GM12878 (cell line): ENCODE measurements around the gene LIX1L. TPM values are rescaled to one million over a fixed set of nuclear protein-coding genes. Genes with fewer than 3 reads are reported as not detected.

ENCODE experiments used
- ATAC-seq: fragments of 200-7000 bp; cut with Tn5 transposase; 3 replicates; pipeline ENCODE4 v1.9.1; 2020; ENCODE audit warnings: mild to moderate bottlenecking, moderate library complexity
- BruUV-seq: library from RNA; stranded (reverse); fragments of 400-500 nt; replicated peaks from 2 replicates; lab custom pipeline; 2021; lab: Mats Ljungman, UMichigan
- CTCF ChIA-PET: fragments of 300-600 bp; sonication (Branson Sonifier 250); formaldehyde crosslinking; extraction: SDS; loops from one replicate; lab custom pipeline; 2021; ENCODE audit warnings: inconsistent platforms; lab: Yijun Ruan, JAX
- POLR2A ChIA-PET: fragments of 350-600 bp; formaldehyde crosslinking; extraction: SDS; loops from one replicate; lab custom pipeline; 2021; ENCODE audit warnings: inconsistent platforms; lab: Charles Lee
- RAD21 ChIA-PET: fragments of 300-600 bp; sonication (Branson Sonifier 250); formaldehyde crosslinking; loops from one replicate; lab custom pipeline; 2023; ENCODE audit warnings: antibody characterized with exemption; ENCODE audit not compliant: unreplicated experiment; lab: Charles Lee
- SMC1A ChIA-PET: fragments of 300-600 bp; sonication (Branson Sonifier 250); formaldehyde crosslinking; loops from one replicate; lab custom pipeline; 2023; ENCODE audit not compliant: unreplicated experiment, uncharacterized antibody; lab: Charles Lee
- DNase-seq: peaks from one replicate; pipeline ENCODE4 v3.0.0-alpha.2; 2011; ENCODE audit warnings: low read depth, low spot score
- FAIRE-seq: peaks from 3 replicates; lab custom pipeline; 2011; peaks lifted over from hg19 to GRCh38; lab: Jason Lieb, UNC
- H2AFZ ChIP-seq: 2 replicates; pipeline ENCODE4 v1.6.0; 2011; ENCODE audit warnings: low read depth, low read length, control low read depth; ENCODE audit not compliant: control insufficient read depth
- H3K27ac ChIP-seq: 2 replicates; pipeline ENCODE4 v1.5.1; 2011; ENCODE audit warnings: control low read depth; ENCODE audit not compliant: control insufficient read depth, insufficient read depth
- H3K27me3 ChIP-seq, 2 experiments: replicated peaks in 1 of 2; 2 replicates each; pipeline versions ENCODE4 v1.6.0 to v1.6.1; 2011; ENCODE audit warnings: low read length in 1 of 2; ENCODE audit not compliant: control insufficient read depth in 2 of 2, insufficient read depth in 2 of 2
- H3K36me3 ChIP-seq, 2 experiments: 2 replicates each; pipeline ENCODE4 v1.5.1; 2011; ENCODE audit warnings: low read length in 1 of 2; ENCODE audit not compliant: control insufficient read depth in 2 of 2, insufficient read depth in 2 of 2
- H3K4me1 ChIP-seq: 2 replicates; pipeline ENCODE4 v1.6.1; 2011; ENCODE audit warnings: mild to moderate bottlenecking, low read length, moderate library complexity, mixed read lengths; ENCODE audit not compliant: control insufficient read depth, insufficient read depth
- H3K4me2 ChIP-seq: 2 replicates; pipeline ENCODE4 v1.6.0; 2011; ENCODE audit warnings: control low read depth; ENCODE audit not compliant: control insufficient read depth, insufficient read depth
- H3K4me3 ChIP-seq: fragments of 200-600 bp; sonication (generic); 2 replicates; pipeline ENCODE4 v1.5.1; 2016
- H3K79me2 ChIP-seq: 2 replicates; pipeline ENCODE4 v1.6.0; 2011; ENCODE audit warnings: low read length; ENCODE audit not compliant: control insufficient read depth, insufficient read depth
- H3K9ac ChIP-seq: 2 replicates; pipeline ENCODE4 v1.8.0; 2011; ENCODE audit warnings: low read length, control low read depth, mixed read lengths; ENCODE audit not compliant: control insufficient read depth, insufficient read depth
- H3K9me3 ChIP-seq: replicated peaks from 3 replicates; pipeline ENCODE4 v1.5.1; 2011; ENCODE audit warnings: mild to moderate bottlenecking, low read length; ENCODE audit not compliant: control insufficient read depth, insufficient read depth
- H4K20me1 ChIP-seq: 2 replicates; pipeline ENCODE4 v1.6.0; 2011; ENCODE audit not compliant: control insufficient read depth, insufficient read depth
- BRCA1 ChIP-seq: IDR thresholded peaks from 2 replicates; pipeline ENCODE4 v1.6.1; 2011; ENCODE audit warnings: low read depth, low read length, improper control_type of control experiment
- CBX3 ChIP-seq: fragments of 200-600 bp; sonication (generic); IDR thresholded peaks from 2 replicates; pipeline ENCODE4 v1.6.1; 2016; ENCODE audit warnings: low read depth, borderline replicate concordance
- CHD1 ChIP-seq: IDR thresholded peaks from 2 replicates; pipeline ENCODE4 v1.6.1; 2012; ENCODE audit warnings: low read depth, low read length, improper control_type of control experiment
- ETV6 ChIP-seq, 2 experiments: fragments of 450-650 bp in 1 of 2; IDR thresholded peaks in 1 of 2; conservative IDR thresholded peaks in 1 of 2; 2 replicates each; pipeline ENCODE4 v1.6.1; 2014; ENCODE audit warnings: antibody characterized with exemption in 1 of 2, borderline replicate concordance in 1 of 2, low read depth in 1 of 2, mild to moderate bottlenecking in 1 of 2, moderate library complexity in 1 of 2
- HDAC2 ChIP-seq: fragments of 200-600 bp; sonication (generic); IDR thresholded peaks from 2 replicates; pipeline ENCODE4 v1.6.1; 2017
- HDAC6 ChIP-seq: fragments of 200-600 bp; sonication (generic); IDR thresholded peaks from one replicate; pipeline ENCODE4 v1.8.0; 2017; ENCODE audit warnings: antibody characterized with exemption; ENCODE audit not compliant: unreplicated experiment
- KAT2A ChIP-seq: conservative IDR thresholded peaks from 2 replicates; pipeline ENCODE4 v1.6.1; 2011; ENCODE audit warnings: low read depth, low read length; ENCODE audit not compliant: control insufficient read depth
- LARP7 ChIP-seq: fragments of 450-650 bp; IDR thresholded peaks from 2 replicates; pipeline ENCODE4 v1.6.1; 2017; ENCODE audit warnings: mild to moderate bottlenecking
- RAD51 ChIP-seq: fragments of 450-650 bp; IDR thresholded peaks from 2 replicates; pipeline ENCODE4 v1.6.1; 2016; ENCODE audit warnings: moderate library complexity, mild to moderate bottlenecking, inconsistent platforms
- SRF ChIP-seq, 2 experiments: IDR thresholded peaks; 2 replicates each; pipeline ENCODE4 v1.6.1; 2011; ENCODE audit warnings: low read depth in 2 of 2, low read length in 2 of 2, mild to moderate bottlenecking in 1 of 2, moderate library complexity in 1 of 2
- STAT3 ChIP-seq: IDR thresholded peaks from 2 replicates; pipeline ENCODE4 v1.6.1; 2011; ENCODE audit warnings: low read depth, low read length, improper control_type of control experiment
- SUZ12 ChIP-seq: fragments of 200-600 bp; sonication (generic); IDR thresholded peaks from one replicate; pipeline ENCODE4 v1.6.1; 2018; ENCODE audit warnings: antibody characterized with exemption, mild to moderate bottlenecking; ENCODE audit not compliant: unreplicated experiment
- WGBS: methylation state at CpG from one replicate; pipeline ENCODE4 v1.1.6; 2016; ENCODE audit warnings: low lambda C conversion rate; ENCODE audit not compliant: insufficient replicate concordance, insufficient coverage; ENCODE audit errors: missing lambda C conversion rate; 5-methylcytosine and 5-hydroxymethylcytosine counted together
- in situ Hi-C: fragments of 300-500 bp; cut with MboI; formaldehyde crosslinking; loops from 9 replicates; pipeline ENCODE4 v1.14.3; 2018; ENCODE audit warnings: mixed read lengths
- intact Hi-C: fragments of 100-400 bp; cut with micrococcal nuclease; formaldehyde crosslinking; loops from one replicate; pipeline ENCODE4 v1.14.2; 2022; ENCODE audit not compliant: unreplicated experiment
- polyA plus RNA-seq, 11 experiments: library from polyadenylated mRNA; depleted of rRNA in 4 of 11; unstranded in 6 of 11; stranded (reverse) in 5 of 11; fragments of >200 nt; fragmentation: Nextera tagmentation in 4 of 11; fragmentation: Illumina TruSeq in 1 of 11; extraction: Ambion mirVana in 4 of 11; extraction: Trizol in 1 of 11; gene quantifications; 1 replicate in 1 of 11; 2 replicates in 10 of 11; pipeline versions ENCODE4 v1.2.1 to v1.2.3, GENCODE V29; 2011 to 2016; ENCODE audit warnings: inconsistent platforms in 2 of 11, missing spikeins in 2 of 11, low read depth in 1 of 11
- total RNA-seq, 4 experiments: library from RNA; depleted of rRNA in 3 of 4; stranded (reverse); fragments of >200 nt in 3 of 4; fragmentation: Illumina TruSeq in 1 of 4; extraction: Trizol in 1 of 4; gene quantifications; 2 replicates each; pipeline versions ENCODE4 v1.2.1 to v1.2.3, GENCODE V29; 2013 to 2021
- TF ChIP-seq, protein P1 (sequence below): fragments of 450-650 bp; formaldehyde crosslinking; IDR thresholded peaks from 2 replicates; pipeline ENCODE4 v1.4.0; 2022; ENCODE audit warnings: mild to moderate bottlenecking, moderate library complexity
- TF ChIP-seq, protein P2 (sequence below): fragments of 450-650 bp; IDR thresholded peaks from 2 replicates; pipeline ENCODE4 v1.6.1; 2017; ENCODE audit warnings: mild to moderate bottlenecking, moderate library complexity
- TF ChIP-seq, protein P3 (sequence below): fragments of 450-650 bp; IDR thresholded peaks from 2 replicates; pipeline ENCODE4 v1.6.1; 2014; ENCODE audit warnings: mild to moderate bottlenecking

LIX1L gene
- total and polyA plus RNA-seq, 10 of the 15 experiments (the other 5 are each of a cell fraction or from before 2014, with no cell fraction given): 5.5 to 48.2 (median 15.3) TPM

DNA sequence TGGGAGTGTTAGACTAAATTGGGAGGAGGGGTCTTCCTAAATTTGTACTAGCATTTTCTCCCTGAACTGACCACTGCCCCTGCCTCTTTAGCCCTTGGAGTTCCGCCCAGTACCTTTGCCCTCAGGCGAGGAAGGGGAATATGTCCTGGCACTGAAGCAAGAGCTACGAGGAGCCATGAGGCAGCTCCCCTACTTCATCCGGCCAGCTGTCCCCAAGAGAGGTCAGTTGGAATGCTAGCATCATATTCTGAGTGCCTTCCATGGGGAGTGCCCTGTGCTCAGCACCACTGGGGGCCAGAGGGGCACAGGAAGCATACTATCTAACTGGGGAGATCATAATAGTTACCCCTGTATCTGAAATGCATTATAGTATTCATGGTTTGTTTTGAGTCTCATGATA, 17.4 kb upstream of the LIX1L start (continued):
- TF ChIP-seq SRF (IDR thresholded peaks at IDR 0.05; ENCODE audit: low read depth in 2 of 2, low read length in 2 of 2): no peak
- TF ChIP-seq HDAC2: no peak
- no peak for TF ChIP-seq STAT3

DNA sequence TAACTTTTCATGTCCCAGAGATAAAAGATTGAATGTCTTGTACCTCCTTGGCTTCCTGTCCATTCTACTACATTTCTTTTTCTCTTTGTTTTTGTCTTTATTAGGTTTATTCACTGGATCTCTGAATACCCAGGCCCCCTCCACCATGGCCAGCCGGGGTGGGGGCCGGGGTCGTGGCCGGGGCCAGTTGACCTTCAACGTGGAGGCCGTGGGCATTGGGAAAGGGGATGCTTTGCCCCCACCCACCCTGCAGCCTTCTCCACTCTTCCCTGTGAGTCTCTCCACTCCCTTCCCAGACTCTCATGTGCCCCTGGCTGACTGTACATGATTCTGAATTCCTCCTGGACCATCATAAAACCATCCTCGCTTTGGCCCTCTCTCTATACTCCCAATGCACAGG, 16.9 kb upstream of the LIX1L start:
- H3K36me3 ChIP-seq: no peaks in the 10 kb centered on the region
- no peak overlapping the region for H3K9ac ChIP-seq
- ChIA-PET CTCF (interaction anchor here (8.5 kb wide), 1 partner anchor 36 kb away, joined by 361 read pairs; no protein-coding TSS in a partner anchor), RAD21 (interaction anchor here (7.9 kb wide), 1 partner anchor 10 kb away, joined by 100 read pairs; the partner anchor contains the start of genes ANKRD34A and POLR3GL), POLR2A (interaction anchor here (6.5 kb wide), 1 partner anchor 11 kb away, joined by 102 read pairs; the partner anchor contains the start of genes ANKRD34A and POLR3GL), SMC1A (interaction anchor here (6.7 to 10.9 kb wide), 3 partner anchors 9 to 34 kb away, joined by 93 to 244 read pairs (median 180); partner anchors contain the start of genes ANKRD34A, POLR3GL and TXNIP)
- H3K4me3 ChIP-seq: no peak overlapping the region
- BruUV-seq: no TSS peak
- 48% methylated on average over 7 of the region's 7 CpGs for WGBS
- no peak for FAIRE-seq
- H3K4me2 ChIP-seq: no peak overlapping the region
- H3K4me1 ChIP-seq: peaks cover 25% of the 10 kb centered on the region
- no peak for ATAC-seq
- H3K27ac ChIP-seq: no peak overlapping the region
- in situ Hi-C loops (loop anchor here (5.0 kb wide), 1 partner anchor 33 kb away; no protein-coding TSS in a partner anchor), intact Hi-C loops (no loop called here)
- no peaks in the 10 kb centered on the region for H4K20me1 ChIP-seq
- H3K27me3 ChIP-seq: no peaks in the 10 kb centered on the region
- no peak for DNase-seq
- H3K79me2 ChIP-seq: no peaks in the 10 kb centered on the region
- H3K9me3 ChIP-seq: no peaks in the 10 kb centered on the region
- H2AFZ ChIP-seq: no peak overlapping the region
- TF ChIP-seq LARP7 (no peak), SUZ12 (no peak), BRCA1 (no peak), RAD51 (no peak), HDAC6 (no peak), KAT2A (no peak), CBX3 (no peak), ETV6 (conservative IDR thresholded peaks at IDR 0.05 in 1 of 2, IDR thresholded peaks at IDR 0.05 in 1 of 2; ENCODE audit: borderline replicate concordance in 1 of 2, low read depth in 1 of 2) (no peak), CHD1 (no peak)
- TF ChIP-seq, protein P1, sequence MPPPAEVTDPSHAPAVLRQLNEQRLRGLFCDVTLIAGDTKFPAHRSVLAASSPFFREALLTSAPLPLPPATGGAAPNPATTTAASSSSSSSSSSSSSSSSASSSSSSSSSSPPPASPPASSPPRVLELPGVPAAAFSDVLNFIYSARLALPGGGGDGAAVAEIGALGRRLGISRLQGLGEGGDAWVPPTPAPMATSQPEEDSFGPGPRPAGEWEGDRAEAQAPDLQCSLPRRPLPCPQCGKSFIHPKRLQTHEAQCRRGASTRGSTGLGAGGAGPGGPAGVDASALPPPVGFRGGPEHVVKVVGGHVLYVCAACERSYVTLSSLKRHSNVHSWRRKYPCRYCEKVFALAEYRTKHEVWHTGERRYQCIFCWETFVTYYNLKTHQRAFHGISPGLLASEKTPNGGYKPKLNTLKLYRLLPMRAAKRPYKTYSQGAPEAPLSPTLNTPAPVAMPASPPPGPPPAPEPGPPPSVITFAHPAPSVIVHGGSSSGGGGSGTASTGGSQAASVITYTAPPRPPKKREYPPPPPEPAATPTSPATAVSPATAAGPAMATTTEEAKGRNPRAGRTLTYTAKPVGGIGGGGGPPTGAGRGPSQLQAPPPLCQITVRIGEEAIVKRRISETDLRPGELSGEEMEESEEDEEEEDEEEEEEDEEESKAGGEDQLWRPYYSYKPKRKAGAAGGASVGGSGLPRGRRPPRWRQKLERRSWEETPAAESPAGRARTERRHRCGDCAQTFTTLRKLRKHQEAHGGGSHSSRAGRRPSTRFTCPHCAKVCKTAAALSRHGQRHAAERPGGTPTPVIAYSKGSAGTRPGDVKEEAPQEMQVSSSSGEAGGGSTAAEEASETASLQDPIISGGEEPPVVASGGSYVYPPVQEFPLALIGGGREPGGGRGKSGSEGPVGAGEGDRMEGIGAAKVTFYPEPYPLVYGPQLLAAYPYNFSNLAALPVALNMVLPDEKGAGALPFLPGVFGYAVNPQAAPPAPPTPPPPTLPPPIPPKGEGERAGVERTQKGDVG (CRISPR knock-in tag): no peak
- TF ChIP-seq, protein P2, sequence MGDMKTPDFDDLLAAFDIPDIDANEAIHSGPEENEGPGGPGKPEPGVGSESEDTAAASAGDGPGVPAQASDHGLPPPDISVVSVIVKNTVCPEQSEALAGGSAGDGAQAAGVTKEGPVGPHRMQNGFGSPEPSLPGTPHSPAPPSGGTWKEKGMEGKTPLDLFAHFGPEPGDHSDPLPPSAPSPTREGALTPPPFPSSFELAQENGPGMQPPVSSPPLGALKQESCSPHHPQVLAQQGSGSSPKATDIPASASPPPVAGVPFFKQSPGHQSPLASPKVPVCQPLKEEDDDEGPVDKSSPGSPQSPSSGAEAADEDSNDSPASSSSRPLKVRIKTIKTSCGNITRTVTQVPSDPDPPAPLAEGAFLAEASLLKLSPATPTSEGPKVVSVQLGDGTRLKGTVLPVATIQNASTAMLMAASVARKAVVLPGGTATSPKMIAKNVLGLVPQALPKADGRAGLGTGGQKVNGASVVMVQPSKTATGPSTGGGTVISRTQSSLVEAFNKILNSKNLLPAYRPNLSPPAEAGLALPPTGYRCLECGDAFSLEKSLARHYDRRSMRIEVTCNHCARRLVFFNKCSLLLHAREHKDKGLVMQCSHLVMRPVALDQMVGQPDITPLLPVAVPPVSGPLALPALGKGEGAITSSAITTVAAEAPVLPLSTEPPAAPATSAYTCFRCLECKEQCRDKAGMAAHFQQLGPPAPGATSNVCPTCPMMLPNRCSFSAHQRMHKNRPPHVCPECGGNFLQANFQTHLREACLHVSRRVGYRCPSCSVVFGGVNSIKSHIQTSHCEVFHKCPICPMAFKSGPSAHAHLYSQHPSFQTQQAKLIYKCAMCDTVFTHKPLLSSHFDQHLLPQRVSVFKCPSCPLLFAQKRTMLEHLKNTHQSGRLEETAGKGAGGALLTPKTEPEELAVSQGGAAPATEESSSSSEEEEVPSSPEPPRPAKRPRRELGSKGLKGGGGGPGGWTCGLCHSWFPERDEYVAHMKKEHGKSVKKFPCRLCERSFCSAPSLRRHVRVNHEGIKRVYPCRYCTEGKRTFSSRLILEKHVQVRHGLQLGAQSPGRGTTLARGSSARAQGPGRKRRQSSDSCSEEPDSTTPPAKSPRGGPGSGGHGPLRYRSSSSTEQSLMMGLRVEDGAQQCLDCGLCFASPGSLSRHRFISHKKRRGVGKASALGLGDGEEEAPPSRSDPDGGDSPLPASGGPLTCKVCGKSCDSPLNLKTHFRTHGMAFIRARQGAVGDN: no peak
- TF ChIP-seq, protein P3, sequence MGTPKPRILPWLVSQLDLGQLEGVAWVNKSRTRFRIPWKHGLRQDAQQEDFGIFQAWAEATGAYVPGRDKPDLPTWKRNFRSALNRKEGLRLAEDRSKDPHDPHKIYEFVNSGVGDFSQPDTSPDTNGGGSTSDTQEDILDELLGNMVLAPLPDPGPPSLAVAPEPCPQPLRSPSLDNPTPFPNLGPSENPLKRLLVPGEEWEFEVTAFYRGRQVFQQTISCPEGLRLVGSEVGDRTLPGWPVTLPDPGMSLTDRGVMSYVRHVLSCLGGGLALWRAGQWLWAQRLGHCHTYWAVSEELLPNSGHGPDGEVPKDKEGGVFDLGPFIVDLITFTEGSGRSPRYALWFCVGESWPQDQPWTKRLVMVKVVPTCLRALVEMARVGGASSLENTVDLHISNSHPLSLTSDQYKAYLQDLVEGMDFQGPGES: no peak
